ENCODE results near the gene C1orf35. TPM values are rescaled to one million over a fixed set of nuclear protein-coding genes. Genes with fewer than 3 reads are reported as not detected.

C1orf35 gene
- total RNA-seq, 4 donors from 2014 or later, result 2.8 to 19.2 (median 9.3) TPM

DNA sequence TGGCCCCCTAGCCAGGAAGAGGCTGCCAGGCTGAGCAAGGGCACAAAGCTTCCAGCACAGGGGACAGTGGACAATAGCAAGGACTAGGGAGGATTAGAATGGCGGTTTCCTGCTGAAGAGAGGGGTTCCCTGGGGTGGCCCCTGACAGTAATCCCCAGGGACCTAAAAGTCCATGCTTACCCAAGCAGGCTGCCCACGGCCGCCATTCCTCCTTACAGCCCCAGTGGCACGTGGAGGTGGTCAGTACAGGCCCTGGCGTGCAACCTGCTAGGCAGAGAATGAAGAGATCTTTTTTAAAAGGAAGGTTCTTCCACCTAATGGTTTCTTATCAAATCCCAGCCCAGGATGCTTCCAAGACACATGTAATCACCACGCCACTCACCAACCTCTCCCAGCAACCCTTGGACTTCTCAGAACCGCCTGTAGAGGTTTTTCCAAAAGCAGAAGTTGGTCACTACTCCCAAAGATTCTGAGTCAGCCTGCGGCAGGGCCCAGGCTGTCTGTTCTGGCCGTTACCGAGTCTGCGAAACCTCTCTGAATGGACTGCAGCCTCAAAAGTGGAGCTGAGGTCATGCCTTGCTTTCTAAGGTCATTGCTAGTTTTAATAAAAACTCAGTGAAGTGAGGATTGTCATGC lies 5.0 kb upstream of the C1orf35 start:
- TF ChIP-seq, protein P1, sequence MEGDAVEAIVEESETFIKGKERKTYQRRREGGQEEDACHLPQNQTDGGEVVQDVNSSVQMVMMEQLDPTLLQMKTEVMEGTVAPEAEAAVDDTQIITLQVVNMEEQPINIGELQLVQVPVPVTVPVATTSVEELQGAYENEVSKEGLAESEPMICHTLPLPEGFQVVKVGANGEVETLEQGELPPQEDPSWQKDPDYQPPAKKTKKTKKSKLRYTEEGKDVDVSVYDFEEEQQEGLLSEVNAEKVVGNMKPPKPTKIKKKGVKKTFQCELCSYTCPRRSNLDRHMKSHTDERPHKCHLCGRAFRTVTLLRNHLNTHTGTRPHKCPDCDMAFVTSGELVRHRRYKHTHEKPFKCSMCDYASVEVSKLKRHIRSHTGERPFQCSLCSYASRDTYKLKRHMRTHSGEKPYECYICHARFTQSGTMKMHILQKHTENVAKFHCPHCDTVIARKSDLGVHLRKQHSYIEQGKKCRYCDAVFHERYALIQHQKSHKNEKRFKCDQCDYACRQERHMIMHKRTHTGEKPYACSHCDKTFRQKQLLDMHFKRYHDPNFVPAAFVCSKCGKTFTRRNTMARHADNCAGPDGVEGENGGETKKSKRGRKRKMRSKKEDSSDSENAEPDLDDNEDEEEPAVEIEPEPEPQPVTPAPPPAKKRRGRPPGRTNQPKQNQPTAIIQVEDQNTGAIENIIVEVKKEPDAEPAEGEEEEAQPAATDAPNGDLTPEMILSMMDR (IDR thresholded peaks at IDR 0.05; ENCODE audit: low read depth), result no peak

DNA sequence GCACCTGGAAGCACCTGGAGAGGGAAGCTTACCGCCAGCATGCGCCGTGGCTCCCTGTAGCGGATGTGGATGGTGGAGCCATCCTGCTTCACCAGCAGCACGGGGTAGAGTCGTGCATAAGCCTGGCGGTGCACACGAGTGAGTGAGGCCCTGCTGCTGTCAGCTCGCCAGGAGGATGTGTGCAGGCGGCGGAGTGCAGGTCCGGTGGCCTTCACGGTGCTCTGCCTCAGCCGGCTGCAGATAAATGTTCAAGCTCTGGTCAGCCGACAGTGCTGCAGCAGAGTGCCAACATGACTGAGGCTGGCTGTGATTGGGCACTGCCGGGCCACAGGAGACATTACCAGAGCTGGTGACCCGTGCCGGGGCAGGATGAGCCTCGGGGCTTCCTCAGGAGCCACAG lies 4.5 kb upstream of the C1orf35 start:
- TF ChIP-seq, protein P1 (IDR thresholded peaks at IDR 0.05; ENCODE audit: low read depth), result no peak

DNA sequence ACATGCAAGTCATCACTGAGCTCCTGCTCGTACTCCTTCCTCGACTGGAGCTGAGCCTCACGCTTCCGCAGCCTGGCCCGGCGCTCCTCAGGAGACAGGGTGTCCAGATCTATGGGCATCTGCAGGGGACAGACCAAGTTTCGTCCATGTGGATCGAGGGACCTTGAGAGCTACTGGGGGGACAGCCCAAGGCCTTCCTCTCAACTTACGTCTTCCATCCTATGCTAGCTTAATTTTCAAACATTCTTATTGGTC lies 3.6 kb upstream of the C1orf35 start:
- TF ChIP-seq, protein P1 (IDR thresholded peaks at IDR 0.05; ENCODE audit: low read depth), result no peak

DNA sequence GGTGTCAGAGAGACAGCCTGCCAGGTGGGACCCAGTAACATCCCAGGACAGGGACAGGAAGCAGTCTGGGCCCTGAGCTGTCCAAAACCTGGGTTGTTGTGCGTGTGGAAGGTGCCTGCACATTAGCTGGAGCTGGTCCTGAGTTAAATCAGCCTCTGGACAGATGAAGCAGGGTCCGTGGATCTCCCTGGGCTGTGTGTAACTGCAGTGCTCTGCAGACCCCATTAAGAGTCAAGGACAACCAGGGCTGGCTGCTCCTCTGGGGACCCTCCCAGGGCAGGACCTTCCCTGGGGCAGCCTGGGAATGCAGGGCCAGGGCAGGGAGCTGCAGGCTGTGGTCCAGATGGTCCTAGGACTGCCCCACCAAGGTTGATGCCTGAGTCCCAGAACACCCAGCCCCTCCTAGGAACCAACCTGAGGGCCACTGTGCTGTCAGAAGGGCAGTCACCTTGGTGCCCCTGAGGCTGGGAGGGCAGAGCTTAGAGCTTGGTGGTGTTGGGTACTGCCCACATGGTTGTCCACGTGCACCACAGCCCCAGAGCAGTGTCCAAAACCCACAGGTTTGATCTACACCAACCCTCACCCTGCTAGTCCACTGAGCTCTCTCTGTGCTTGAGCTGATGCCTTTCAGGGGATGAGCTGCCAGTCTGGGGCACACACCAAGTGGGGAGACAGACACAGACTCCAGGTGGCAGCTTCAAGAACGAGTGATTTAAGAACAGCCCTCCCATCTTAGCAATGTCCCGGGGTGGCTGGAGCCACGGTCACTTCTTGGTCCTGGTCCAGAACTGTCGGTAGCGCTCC lies 3.1 kb upstream of the C1orf35 start:
- TF ChIP-seq, protein P1 (IDR thresholded peaks at IDR 0.05; ENCODE audit: low read depth), result no peak

DNA sequence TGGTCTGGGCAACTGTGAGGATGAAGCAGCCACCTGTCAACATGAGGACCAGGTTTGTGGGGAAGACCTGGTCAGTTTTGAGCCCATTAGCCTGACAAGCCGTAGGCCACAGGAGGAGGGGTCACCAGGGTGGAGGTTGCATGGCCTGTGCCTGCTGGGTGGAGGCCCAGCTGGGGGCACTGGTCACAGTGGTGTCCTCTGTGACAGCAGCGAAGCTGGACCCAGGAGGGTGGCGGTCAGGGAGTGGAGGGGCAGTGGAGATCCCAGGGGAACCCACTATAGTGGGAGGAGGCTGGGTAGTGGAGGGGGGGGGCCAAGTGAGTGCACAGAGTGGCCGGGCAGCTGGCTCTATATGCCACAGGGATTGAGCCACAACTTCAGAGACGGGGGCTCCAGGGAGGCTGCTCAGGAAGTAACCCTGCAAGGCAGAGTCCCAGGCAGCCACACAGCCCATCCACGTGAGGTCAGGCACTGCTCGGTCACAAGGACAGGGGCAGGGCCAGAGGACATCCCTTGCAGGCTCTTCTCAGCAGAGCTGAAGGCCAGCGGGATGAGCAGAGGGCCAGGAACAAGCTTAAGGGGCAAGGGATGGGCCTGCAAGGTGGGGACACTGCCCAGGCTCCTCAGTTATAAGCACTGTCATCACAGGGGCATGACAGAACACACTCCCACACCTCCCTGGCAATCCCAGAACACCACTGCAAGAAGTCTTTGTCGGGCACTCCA lies 2.3 kb upstream of the C1orf35 start:
- TF ChIP-seq, protein P1 (IDR thresholded peaks at IDR 0.05; ENCODE audit: low read depth), result no peak

DNA sequence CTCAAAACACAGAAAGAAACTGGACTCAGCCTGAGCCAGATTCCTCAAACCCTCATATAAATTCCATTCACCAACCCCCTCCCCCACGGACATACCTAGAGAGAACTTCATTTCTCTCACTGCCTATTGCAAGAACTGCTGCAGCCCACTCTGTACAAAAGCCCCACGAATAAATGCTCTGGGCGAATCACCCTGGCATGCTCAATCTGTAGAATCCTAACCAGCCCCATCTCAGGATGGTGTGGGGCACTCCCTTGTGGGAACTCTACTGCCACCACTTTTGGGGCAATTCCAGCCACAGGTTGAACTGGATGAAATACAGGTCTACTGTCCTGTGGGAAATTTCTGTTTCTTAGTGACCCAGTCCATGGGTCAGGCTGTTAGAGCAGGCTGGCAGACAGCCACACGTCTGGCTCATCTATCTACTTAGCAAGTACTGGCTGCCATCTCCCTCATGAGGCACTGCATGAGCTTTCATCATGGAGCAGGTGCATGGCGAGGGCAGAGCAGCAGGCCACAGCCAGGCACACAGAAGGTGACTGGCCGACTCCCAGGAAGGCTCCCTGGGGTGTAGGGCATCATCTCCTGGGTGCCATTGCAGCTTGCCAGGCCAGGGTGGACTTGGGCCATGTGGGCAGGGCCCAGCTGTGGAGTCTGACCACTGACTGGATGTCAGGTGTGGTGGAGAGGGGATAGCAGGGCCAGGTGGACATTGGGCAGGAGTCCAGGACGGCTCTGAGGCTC lies 1.6 kb upstream of the C1orf35 start:
- TF ChIP-seq, protein P1 (IDR thresholded peaks at IDR 0.05; ENCODE audit: low read depth), result no peak

Data from subcutaneous adipose tissue (tissue), 4 donors.